H9 (cell line): ENCODE measurements around the gene SCFD2. TPM values are rescaled to one million over a fixed set of nuclear protein-coding genes. Genes with fewer than 3 reads are reported as not detected.

ENCODE experiments used
- DNase-seq: peaks from one replicate; pipeline ENCODE4 v3.0.0-alpha.2; 2017
- H2AFZ ChIP-seq: one replicate; pipeline ENCODE4 v1.6.1; 2013; ENCODE audit warnings: mild to moderate bottlenecking, low read length, control low read depth, moderate library complexity
- H2AK5ac ChIP-seq: 2 replicates; pipeline ENCODE4 v1.6.1; 2013; ENCODE audit warnings: low read length, control low read depth, mixed read lengths; ENCODE audit not compliant: insufficient read length
- H2BK120ac ChIP-seq: one replicate; pipeline ENCODE4 v1.6.1; 2013; ENCODE audit warnings: low read depth, mild to moderate bottlenecking, low read length, control low read depth, inconsistent platforms; ENCODE audit not compliant: poor library complexity, severe bottlenecking
- H2BK12ac ChIP-seq: 2 replicates; pipeline ENCODE4 v1.6.1; 2013; ENCODE audit warnings: low read length, control low read depth, mixed read lengths, low read depth; ENCODE audit not compliant: insufficient read length
- H2BK15ac ChIP-seq: 2 replicates; pipeline ENCODE4 v1.6.1; 2013; ENCODE audit warnings: low read depth, low read length, control low read depth
- H2BK20ac ChIP-seq: one replicate; pipeline ENCODE4 v1.6.1; 2013; ENCODE audit warnings: low read depth, mild to moderate bottlenecking, low read length, control low read depth, inconsistent platforms; ENCODE audit not compliant: poor library complexity, severe bottlenecking
- H2BK5ac ChIP-seq: 2 replicates; pipeline ENCODE4 v1.6.1; 2013; ENCODE audit warnings: low read length, control low read depth, mixed read lengths; ENCODE audit not compliant: insufficient read length
- H3K14ac ChIP-seq: 2 replicates; pipeline ENCODE4 v1.6.1; 2013; ENCODE audit warnings: low read length, control low read depth; ENCODE audit not compliant: insufficient read depth
- H3K18ac ChIP-seq: 2 replicates; pipeline ENCODE4 v1.6.1; 2013; ENCODE audit warnings: low read depth, mild to moderate bottlenecking, mixed read lengths, low read length, control low read depth; ENCODE audit not compliant: insufficient read length
- H3K23ac ChIP-seq: 2 replicates; pipeline ENCODE4 v1.6.1; 2013; ENCODE audit warnings: low read length, control low read depth, mixed read lengths, low read depth; ENCODE audit not compliant: insufficient read length
- H3K23me2 ChIP-seq: 2 replicates; pipeline ENCODE4 v1.6.1; 2013; ENCODE audit warnings: low read depth, mild to moderate bottlenecking, mixed read lengths, low read length, control low read depth; ENCODE audit not compliant: insufficient read length, poor library complexity, severe bottlenecking
- H3K27ac ChIP-seq: 2 replicates; pipeline ENCODE4 v1.5.1; 2013; ENCODE audit warnings: low read length, control low read depth, mixed read lengths, low read depth; ENCODE audit not compliant: insufficient read length
- H3K27me3 ChIP-seq: 2 replicates; pipeline ENCODE4 v1.6.1; 2013; ENCODE audit warnings: low read length, control low read depth, inconsistent platforms; ENCODE audit not compliant: insufficient read depth
- H3K4ac ChIP-seq: 2 replicates; pipeline ENCODE4 v1.6.1; 2013; ENCODE audit warnings: low read depth, mild to moderate bottlenecking, control low read depth, inconsistent platforms, low read length, moderate library complexity
- H3K4me1 ChIP-seq: 2 replicates; pipeline ENCODE4 v1.6.1; 2013; ENCODE audit warnings: low read length, control low read depth, inconsistent platforms; ENCODE audit not compliant: insufficient read depth
- H3K4me2 ChIP-seq: 2 replicates; pipeline ENCODE4 v1.6.1; 2013; ENCODE audit warnings: low read length, control low read depth, mixed read lengths; ENCODE audit not compliant: insufficient read length, insufficient read depth
- H3K56ac ChIP-seq: 2 replicates; pipeline ENCODE4 v1.6.1; 2013; ENCODE audit warnings: low read depth, mild to moderate bottlenecking, mixed read lengths, low read length, control low read depth; ENCODE audit not compliant: insufficient read length
- H3K79me1 ChIP-seq: 2 replicates; pipeline ENCODE4 v1.6.1; 2013; ENCODE audit warnings: low read depth, mild to moderate bottlenecking, moderate library complexity, low read length, control low read depth, inconsistent platforms; ENCODE audit not compliant: insufficient read depth, poor library complexity, severe bottlenecking
- H3K79me2 ChIP-seq: 2 replicates; pipeline ENCODE4 v1.6.1; 2013; ENCODE audit warnings: low read length, control low read depth, inconsistent platforms; ENCODE audit not compliant: insufficient read depth
- H3K9ac ChIP-seq: 2 replicates; pipeline ENCODE4 v1.6.1; 2013; ENCODE audit warnings: low read length, control low read depth, mixed read lengths; ENCODE audit not compliant: insufficient read length; ENCODE audit errors: extremely low read depth
- H3K9me3 ChIP-seq: one replicate; pipeline ENCODE4 v1.6.1; 2013; ENCODE audit warnings: low read depth, low read length, inconsistent platforms; ENCODE audit not compliant: control insufficient read depth
- H3T11ph ChIP-seq: one replicate; pipeline ENCODE4 v1.6.1; 2013; ENCODE audit warnings: mild to moderate bottlenecking, low read length, control low read depth, inconsistent platforms
- H4K20me1 ChIP-seq: one replicate; pipeline ENCODE4 v1.6.1; 2013; ENCODE audit not compliant: control insufficient read depth, insufficient read length, insufficient read depth
- H4K5ac ChIP-seq: 2 replicates; pipeline ENCODE4 v1.6.1; 2013; ENCODE audit warnings: low read depth, mild to moderate bottlenecking, mixed read lengths, low read length, control low read depth; ENCODE audit not compliant: insufficient read length
- H4K8ac ChIP-seq: replicated peaks from 2 replicates; pipeline ENCODE4 v1.6.1; 2013; ENCODE audit warnings: low read length, control low read depth, mixed read lengths, low read depth; ENCODE audit not compliant: insufficient read length
- H4K91ac ChIP-seq: 2 replicates; pipeline ENCODE4 v1.6.1; 2013; ENCODE audit warnings: low read depth, mild to moderate bottlenecking, moderate library complexity, mixed read lengths, low read length, control low read depth; ENCODE audit not compliant: insufficient read length
- H3K27ac Mint-ChIP-seq, 3 experiments: 2 replicates in 2 of 3; 3 replicates in 1 of 3; pipeline ENCODE4 v1.8.0; 2020 to 2021; ENCODE audit warnings: mixed read lengths in 3 of 3, mild to moderate bottlenecking in 1 of 3, moderate library complexity in 1 of 3
- H3K27me3 Mint-ChIP-seq: 2 replicates; pipeline ENCODE4 v1.8.0; 2021; ENCODE audit warnings: low read depth, mild to moderate bottlenecking, moderate library complexity, mixed read lengths
- H3K36me3 Mint-ChIP-seq, 3 experiments: 2 replicates in 2 of 3; 3 replicates in 1 of 3; pipeline ENCODE4 v1.8.0; 2020 to 2021; ENCODE audit warnings: low read depth in 3 of 3, mixed read lengths in 3 of 3; ENCODE audit not compliant: insufficient read depth in 1 of 3
- H3K4me1 Mint-ChIP-seq, 2 experiments: 2 replicates each; pipeline ENCODE4 v1.8.0; 2020; ENCODE audit warnings: mixed read lengths in 2 of 2
- H3K4me3 Mint-ChIP-seq, 2 experiments: 2 replicates in 1 of 2; 3 replicates in 1 of 2; pipeline ENCODE4 v1.8.0; 2020 to 2021; ENCODE audit warnings: mild to moderate bottlenecking in 2 of 2, mixed read lengths in 2 of 2, moderate library complexity in 1 of 2
- H3K9me3 Mint-ChIP-seq, 2 experiments: 2 replicates in 1 of 2; 3 replicates in 1 of 2; pipeline ENCODE4 v1.8.0; 2020; ENCODE audit warnings: mild to moderate bottlenecking in 2 of 2, mixed read lengths in 2 of 2, moderate library complexity in 1 of 2
- total RNA-seq: library from RNA; stranded (reverse); gene quantifications from 2 replicates; pipeline ENCODE4 v1.2.1, GENCODE V29; 2021
- TF ChIP-seq, protein P1 (sequence below): fragments of 200-600 bp; sonication (generic); conservative IDR thresholded peaks from 3 replicates; pipeline ENCODE4 v1.8.0; 2021; ENCODE audit warnings: antibody characterized with exemption, mild to moderate bottlenecking

Gene SCFD2
- total RNA-seq, 1 experiment from 2014 or later = 10.1 TPM

DNA sequence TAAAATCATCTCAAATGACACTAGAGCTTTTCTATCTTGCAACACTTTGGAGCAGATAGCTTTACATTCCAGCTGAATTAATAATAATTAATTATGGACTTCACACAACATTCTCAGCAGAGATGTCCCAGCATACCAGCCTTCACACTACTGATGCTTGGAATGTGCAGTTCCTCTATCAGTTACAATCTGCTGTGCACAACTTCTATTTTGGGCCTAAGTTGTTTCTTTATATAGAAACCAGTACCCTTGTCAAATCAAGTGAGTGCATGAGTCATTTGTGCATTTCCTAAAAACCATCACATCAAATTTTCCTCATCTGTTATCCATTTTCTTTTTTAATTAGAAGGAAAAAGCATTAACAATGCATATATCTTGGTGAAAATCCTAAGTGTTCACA, 512.5 kb downstream of the SCFD2 start:
- TF ChIP-seq, protein P1, sequence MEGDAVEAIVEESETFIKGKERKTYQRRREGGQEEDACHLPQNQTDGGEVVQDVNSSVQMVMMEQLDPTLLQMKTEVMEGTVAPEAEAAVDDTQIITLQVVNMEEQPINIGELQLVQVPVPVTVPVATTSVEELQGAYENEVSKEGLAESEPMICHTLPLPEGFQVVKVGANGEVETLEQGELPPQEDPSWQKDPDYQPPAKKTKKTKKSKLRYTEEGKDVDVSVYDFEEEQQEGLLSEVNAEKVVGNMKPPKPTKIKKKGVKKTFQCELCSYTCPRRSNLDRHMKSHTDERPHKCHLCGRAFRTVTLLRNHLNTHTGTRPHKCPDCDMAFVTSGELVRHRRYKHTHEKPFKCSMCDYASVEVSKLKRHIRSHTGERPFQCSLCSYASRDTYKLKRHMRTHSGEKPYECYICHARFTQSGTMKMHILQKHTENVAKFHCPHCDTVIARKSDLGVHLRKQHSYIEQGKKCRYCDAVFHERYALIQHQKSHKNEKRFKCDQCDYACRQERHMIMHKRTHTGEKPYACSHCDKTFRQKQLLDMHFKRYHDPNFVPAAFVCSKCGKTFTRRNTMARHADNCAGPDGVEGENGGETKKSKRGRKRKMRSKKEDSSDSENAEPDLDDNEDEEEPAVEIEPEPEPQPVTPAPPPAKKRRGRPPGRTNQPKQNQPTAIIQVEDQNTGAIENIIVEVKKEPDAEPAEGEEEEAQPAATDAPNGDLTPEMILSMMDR = no peak
- no peaks in the 10 kb centered on the region for H4K20me1 ChIP-seq
- H3K4me1 ChIP-seq = peaks cover 3% of the 10 kb centered on the region; the same call in 1 of the 2 replicates
- H4K5ac ChIP-seq = no peak overlapping the region
- peaks cover 6% of the 10 kb centered on the region for H3K9me3 ChIP-seq
- H4K91ac ChIP-seq = no peak overlapping the region
- no peak overlapping the region for H2BK12ac ChIP-seq
- DNase-seq = no peak
- no peak overlapping the region for H3T11ph ChIP-seq
- no peak overlapping the region for H2AFZ ChIP-seq
- no peak overlapping the region for H3K18ac ChIP-seq
- H3K23ac ChIP-seq = no peak overlapping the region
- H4K8ac ChIP-seq = no peak overlapping the region
- Mint-ChIP-seq H3K36me3 (peaks cover 9 to 22% (median 16%) of the 10 kb centered on the region in 3 experiments), H3K4me3 (no peak overlapping the region), H3K9me3 (peaks cover 9 to 20% of the 10 kb centered on the region in 2 experiments; a peak in 4 of 5 replicates), H3K27ac (no peak overlapping the region), H3K27me3 (peaks cover 8% of the 10 kb centered on the region), H3K4me1 (peaks cover 18 to 26% of the 10 kb centered on the region in 2 experiments)
- H3K27me3 ChIP-seq = no peaks in the 10 kb centered on the region
- H2BK5ac ChIP-seq = no peak overlapping the region
- H3K4me2 ChIP-seq = no peak overlapping the region
- no peak overlapping the region for H3K4ac ChIP-seq
- H3K14ac ChIP-seq = no peak overlapping the region
- H3K27ac ChIP-seq = no peak overlapping the region
- H3K56ac ChIP-seq = no peak overlapping the region
- H3K9ac ChIP-seq = no peak overlapping the region
- no peak overlapping the region for H2AK5ac ChIP-seq
- H2BK120ac ChIP-seq = no peak overlapping the region
- no peak overlapping the region for H2BK20ac ChIP-seq
- no peaks in the 10 kb centered on the region for H3K79me1 ChIP-seq
- H3K79me2 ChIP-seq = no peaks in the 10 kb centered on the region
- H2BK15ac ChIP-seq = no peak overlapping the region
- no peaks in the 10 kb centered on the region for H3K23me2 ChIP-seq
